Jurkat, Clone E6-1 (cell line): ENCODE measurements around the gene DYNC1H1.
"Not testable (repeated sequence)": the region's sequence is repeated elsewhere in the genome, so short reads cannot be mapped to it uniquely, and the experiment has no call there.

Experiments used
- DNase-seq: peaks from one replicate; pipeline ENCODE4 v3.0.0-alpha.2; 2011; ENCODE audit warnings: low read depth, low spot score
- H3K4me3 ChIP-seq: 2 replicates; pipeline ENCODE4 v1.5.1; 2011; ENCODE audit warnings: mild to moderate bottlenecking, low read length, control low read depth, moderate library complexity

Gene DYNC1H1

DNA sequence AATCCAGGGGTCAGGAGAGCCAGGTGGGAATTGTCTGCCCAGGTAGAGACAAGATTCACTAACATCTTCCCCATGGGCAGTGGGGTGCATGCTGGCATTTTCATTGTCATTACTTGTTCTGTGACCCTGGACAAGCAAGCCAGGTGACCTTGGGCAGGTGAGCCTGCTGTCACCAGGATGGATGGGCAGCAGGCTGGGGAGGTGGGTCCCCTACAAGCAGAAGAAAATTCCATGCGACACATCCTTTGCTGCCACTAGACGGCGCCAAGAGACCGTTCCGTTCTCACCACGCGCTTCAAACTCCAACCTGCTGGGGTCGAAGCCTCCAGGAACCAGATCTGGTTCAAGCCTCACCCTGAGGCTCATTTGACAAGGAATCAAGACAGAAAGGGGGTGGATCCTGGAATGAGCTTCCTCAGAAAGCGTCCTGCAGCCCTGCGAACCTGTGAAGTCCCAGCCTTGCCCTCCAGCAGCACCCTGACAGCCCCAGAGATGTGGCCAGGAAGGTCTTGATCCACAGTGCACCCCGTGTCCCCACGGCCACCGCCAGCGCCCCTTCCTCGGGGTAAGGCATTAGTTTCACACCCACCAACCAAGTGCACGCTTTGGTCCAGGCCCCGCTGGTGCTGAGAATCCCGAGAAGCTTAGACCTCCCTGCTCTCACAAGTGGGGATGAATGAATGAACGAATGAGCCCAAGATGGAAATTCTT is 3.2 kb upstream of the DYNC1H1 start:
- DNase-seq, result peak; percentile 78
- no peak overlapping the region for H3K4me3 ChIP-seq

DNA sequence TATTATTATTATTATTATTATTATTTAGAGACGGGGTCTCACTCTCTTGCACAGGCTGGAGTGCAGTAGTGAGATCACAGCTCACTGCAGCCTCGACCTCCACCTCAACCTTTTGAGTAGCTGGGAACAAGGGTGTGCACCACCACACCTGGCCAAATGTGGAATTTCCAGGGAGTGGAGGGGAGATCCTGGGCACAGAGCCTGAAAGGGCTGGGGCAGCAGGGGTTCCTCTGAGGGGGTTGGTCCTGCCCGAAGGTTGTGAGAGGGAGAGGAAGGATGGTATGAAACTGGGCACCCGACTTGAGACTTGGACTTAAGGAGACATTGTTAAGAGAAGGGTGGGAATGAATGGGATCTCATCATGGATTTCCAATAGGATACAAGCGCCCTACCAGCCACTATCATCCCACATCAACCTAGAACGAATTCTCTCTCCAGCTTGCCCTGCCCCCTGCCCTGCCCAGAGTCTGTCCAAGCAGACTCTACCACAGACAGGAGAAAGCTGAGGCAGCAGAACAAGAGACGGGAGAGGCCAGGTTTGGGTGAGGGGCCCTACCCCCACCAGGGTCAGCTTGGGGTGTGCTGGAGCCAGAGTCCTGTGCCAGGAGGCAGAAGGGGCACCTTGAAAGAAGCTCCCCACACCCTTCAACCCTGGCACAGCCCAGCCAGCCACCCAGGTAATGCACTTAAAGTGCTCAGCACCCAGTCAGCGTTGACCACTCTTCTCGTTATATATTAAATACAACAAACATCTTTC is 2.4 kb upstream of the DYNC1H1 start:
- no peak for DNase-seq
- no peak overlapping the region for H3K4me3 ChIP-seq

DNA sequence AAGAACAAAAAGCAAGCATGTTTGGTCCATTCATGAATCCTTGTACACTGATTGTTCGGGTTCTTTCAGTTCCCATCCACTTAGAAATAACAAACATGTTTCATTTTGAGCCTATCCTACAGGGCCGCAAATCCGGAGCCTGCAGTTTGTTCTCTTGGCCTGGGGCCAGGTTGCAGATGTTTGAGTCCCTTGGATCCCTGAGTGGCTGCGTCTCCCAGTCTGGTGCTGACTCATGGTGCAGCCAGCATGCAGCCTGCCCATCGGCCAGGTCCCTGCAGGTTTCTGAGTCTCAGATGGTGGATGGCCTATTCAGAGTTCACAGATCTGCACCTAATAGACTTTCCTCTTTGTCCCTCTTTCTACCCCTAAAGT is 1.9 kb upstream of the DYNC1H1 start:
- no peak for DNase-seq
- H3K4me3 ChIP-seq, result no peak overlapping the region

DNA sequence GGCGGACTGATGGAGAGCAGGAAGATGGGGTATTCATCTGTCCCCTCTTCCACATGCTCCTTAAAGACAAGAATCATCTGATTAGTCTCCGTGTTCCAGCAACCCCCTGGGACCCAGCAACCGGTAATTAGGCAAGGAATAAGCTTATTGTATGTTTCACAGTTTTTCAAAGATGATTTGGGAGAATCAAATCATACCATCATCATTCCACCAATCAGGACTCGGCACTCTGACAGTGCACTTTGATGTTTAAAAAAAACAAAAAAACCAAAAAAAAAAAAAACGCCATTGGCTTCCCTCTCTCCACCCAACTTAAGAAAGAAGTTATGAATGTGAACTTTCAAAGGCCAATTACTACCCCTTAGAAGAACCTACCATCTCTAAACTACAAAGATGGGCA is 1.3 kb upstream of the DYNC1H1 start:
- no peak overlapping the region for H3K4me3 ChIP-seq
- DNase-seq, result peak; percentile 43

DNA sequence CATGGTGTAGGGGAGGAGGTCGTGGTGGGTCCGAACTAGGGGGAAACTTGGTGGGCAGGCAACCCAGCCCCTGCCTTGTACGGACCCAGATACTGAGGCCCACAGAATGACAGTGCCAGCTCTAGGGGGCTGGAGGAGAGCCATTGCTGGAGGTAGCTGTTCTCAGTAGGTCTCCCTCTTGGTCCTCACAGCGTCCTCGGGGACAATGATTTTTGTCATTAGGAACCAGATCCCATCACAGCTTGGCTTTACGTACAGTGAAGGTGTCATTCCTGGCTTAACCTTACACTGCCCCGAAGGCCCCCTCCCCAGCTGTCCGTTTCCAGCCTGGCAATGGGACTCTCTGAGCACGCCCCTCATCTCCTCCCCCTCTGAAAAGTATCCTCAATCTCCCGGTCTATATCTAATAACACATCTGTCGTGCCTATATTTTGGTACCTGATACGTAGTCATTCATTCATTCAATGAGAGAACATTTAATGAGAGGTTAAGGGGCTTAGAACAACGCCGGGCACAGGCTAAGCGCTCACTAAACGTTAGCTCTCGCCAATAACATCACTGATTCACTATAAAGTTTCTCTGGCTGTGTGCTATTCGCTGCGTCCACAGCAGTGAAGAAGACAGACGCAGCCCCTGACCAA is 597 bp upstream of the DYNC1H1 start:
- H3K4me3 ChIP-seq, result peak overlapping the region; percentile 51
- DNase-seq, result no peak

GRCh38 chr14:101965181-101965544 is 790 bp downstream of the DYNC1H1 start:
- H3K4me3 ChIP-seq, result peak overlapping the region; percentile 89
- no peak for DNase-seq

DNA sequence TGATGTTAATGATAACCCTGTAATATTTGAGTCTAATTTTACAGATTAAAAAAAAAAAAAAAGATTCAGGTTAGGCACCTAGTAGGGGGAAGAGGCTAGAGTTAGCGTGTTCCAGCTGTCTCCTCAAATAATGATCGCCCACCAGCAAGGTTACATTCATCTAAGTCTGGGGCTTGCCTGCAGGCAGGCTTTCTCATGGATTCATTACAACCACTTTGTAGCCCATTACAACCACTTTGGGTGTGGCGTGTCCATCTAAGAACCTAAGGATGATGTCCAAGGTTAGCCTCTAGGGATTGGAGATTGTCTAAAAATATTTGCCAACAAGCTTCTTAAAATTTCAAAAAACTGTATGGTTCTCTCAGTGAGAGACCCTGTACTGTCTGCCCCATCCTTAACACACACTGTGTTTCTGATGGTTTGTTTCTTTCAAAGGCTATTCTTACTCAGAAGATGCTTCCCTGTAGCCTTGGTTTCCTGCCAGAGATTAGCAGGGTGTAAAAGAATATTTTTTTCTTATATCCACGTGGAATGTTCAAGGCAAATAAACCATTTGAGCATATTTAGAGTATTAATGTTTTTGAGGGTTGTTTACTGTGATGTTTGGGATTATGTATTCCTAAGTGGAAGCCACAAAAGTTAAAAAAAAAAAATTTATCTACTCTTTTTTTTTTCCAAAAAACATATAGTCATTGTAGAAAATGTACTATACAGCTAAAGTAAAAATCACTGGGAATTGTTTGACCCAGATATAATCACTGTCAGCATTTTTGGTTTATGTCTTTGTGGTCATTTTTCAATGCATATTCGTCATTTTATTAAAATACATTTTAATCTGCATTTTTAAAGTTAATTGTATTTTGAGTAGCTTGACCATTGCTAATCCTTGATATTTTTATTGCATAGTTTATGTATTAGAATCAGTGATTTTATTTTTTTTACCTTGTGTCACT is 1.7 kb downstream of the DYNC1H1 start:
- DNase-seq, result no peak
- H3K4me3 ChIP-seq, result peak overlapping the region; percentile 89

- H3K4me3 ChIP-seq, result no peak overlapping the region
- DNase-seq, result no peak
These were observed 2.4 kb downstream of the DYNC1H1 start for GRCh38 chr14:101966742-101967141.

DNA sequence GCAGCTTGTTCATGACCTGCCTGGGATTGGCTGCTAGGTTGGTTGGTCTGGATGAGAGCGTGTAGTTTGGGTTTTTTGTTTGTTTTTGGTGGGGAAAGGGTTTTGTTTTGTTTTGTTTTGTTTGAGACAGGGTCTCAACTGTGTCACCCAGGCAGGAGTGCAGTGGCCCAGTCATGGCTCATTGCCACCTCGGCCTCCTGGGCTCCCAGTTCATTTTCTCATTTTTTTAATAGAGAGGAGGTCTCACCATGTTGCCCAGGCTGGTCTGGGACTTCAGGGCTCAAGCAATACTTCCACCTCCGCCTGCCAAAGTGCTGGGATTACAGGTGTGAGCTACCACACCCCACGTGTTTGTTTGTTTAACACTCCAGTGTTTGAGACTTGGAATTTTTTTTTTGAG is 3.8 kb downstream of the DYNC1H1 start:
- H3K4me3 ChIP-seq, result no peak overlapping the region
- DNase-seq, result no peak

DNA sequence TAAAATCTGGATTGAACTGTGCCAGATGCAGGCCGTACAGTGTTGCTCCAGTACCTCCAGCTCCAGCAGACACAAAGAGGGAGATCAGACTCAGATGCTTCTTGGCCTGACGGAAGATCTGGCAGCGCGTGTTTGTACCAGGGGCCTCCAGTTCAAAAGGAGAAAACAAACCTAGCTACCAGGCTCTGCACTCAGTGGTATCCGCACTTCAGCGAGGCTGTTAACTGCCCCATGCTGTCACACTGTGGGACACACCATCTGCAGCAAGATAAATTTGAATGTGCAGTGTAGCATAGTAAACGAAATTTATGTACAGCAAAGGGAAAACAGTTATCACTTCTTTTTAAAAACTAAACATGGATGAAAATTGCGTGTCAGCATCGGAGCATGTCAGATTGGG is 5.1 kb downstream of the DYNC1H1 start:
- DNase-seq, result no peak
- H3K4me3 ChIP-seq, result no peak overlapping the region

DNA sequence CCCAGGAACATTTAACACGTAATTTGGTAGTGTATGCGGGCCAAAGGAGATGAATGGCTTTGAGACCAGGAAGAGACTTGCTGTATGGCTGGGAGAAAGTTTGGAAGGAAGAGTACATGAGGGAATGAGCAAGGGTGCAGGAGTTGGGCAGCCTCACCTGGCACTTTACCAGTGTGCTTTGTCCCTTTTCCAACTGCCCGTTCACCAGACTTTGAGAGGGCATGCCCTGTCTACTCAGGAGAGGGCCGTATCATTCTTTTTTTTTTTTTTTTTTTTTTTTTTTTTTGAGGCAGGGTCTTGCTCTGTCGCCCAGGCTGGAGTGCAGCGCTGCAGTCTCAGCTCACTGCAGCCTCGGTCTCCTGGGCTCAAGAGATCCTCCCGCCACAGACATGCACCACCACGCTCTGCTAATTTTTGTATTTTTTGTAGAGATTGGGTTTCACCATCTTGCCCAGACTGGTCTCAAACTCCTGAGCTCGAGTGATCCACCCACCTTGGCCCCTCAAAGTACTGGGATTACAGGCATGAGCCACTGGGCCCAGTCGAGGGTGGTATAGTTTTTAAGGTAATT is 6.5 kb downstream of the DYNC1H1 start:
- no peak for DNase-seq
- no peak overlapping the region for H3K4me3 ChIP-seq

- not testable (repeated sequence) for H3K4me3 ChIP-seq, DNase-seq
These were observed 7.1 kb downstream of the DYNC1H1 start for GRCh38 chr14:101971458-101971857.

GRCh38 chr14:101972126-101972866 is 7.9 kb downstream of the DYNC1H1 start:
- DNase-seq, result no peak
- H3K4me3 ChIP-seq, result no peak overlapping the region

GRCh38 chr14:101973356-101973755 is 9.0 kb downstream of the DYNC1H1 start:
- no peak overlapping the region for H3K4me3 ChIP-seq
- no peak for DNase-seq

DNA sequence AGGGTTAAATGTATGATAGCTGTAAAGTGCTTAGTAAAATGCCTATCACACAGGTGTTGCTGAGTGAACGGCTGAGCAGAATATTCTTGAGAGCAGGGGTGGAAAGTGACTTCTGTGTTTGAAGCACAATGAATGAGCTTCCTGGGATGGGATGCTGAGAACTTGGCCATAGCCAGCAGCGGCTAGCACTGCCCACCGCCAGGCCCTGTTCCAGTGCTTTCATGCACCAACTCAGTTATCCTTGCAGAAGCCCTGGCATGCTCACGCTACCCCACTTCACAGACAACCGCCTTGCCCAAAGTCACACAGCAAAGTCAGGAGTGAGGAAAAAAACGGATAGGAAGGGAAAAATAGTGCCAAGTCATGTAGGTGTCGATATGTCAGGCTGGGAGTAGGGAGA is 10.9 kb downstream of the DYNC1H1 start:
- H3K4me3 ChIP-seq, result no peak overlapping the region

GRCh38 chr14:101977311-101978071 is 13.1 kb downstream of the DYNC1H1 start:
- H3K4me3 ChIP-seq, result no peak overlapping the region
- DNase-seq, result no peak

More for the DNA sequence above, 10.9 kb downstream of the DYNC1H1 start:
- no peak for DNase-seq

- H3K4me3 ChIP-seq, result no peak overlapping the region
- DNase-seq, result no peak
These were observed 15.3 kb downstream of the DYNC1H1 start for GRCh38 chr14:101979666-101980065.

- DNase-seq, result no peak
- no peak overlapping the region for H3K4me3 ChIP-seq
These were observed 15.9 kb downstream of the DYNC1H1 start for GRCh38 chr14:101980251-101980650.
